SK-N-MC (cell line): Measurements from ENCODE around the gene RPAP2.

Source experiments
- EZH2 ChIP-seq: fragments of 200-600 bp; sonication (generic); IDR thresholded peaks from one replicate; pipeline ENCODE4 v1.6.1; 2017; ENCODE audit warnings: antibody characterized with exemption
- FOXP2 ChIP-seq: optimal IDR thresholded peaks from 2 replicates; pipeline ENCODE3; 2011; ENCODE audit warnings: mild to moderate bottlenecking, moderate library complexity; ENCODE audit not compliant: insufficient read depth; ENCODE audit errors: extremely low read length, control extremely low read depth
- POLR2AphosphoS5 ChIP-seq: IDR thresholded peaks from 2 replicates; pipeline ENCODE4 v1.6.1; 2012; ENCODE audit warnings: mild to moderate bottlenecking, low read depth, low read length, borderline replicate concordance

- no peak for TF ChIP-seq POLR2AphosphoS5
- no peak for TF ChIP-seq FOXP2
- TF ChIP-seq EZH2: no peak
These were observed 17.1 kb downstream of the RPAP2 start for GRCh38 chr1:92315766-92316599.
